GM21390 (cell line): Measurements from ENCODE around the gene THTPA.
"Not testable (repeated sequence)": the region's sequence is repeated elsewhere in the genome, so short reads cannot be mapped to it uniquely, and the experiment has no call there.

Experiments used
- ATAC-seq: cut with Tn5 transposase; IDR thresholded peaks from one replicate; pipeline ENCODE4 v1.9.1; 2021; ENCODE audit not compliant: unreplicated experiment

THTPA gene

DNA sequence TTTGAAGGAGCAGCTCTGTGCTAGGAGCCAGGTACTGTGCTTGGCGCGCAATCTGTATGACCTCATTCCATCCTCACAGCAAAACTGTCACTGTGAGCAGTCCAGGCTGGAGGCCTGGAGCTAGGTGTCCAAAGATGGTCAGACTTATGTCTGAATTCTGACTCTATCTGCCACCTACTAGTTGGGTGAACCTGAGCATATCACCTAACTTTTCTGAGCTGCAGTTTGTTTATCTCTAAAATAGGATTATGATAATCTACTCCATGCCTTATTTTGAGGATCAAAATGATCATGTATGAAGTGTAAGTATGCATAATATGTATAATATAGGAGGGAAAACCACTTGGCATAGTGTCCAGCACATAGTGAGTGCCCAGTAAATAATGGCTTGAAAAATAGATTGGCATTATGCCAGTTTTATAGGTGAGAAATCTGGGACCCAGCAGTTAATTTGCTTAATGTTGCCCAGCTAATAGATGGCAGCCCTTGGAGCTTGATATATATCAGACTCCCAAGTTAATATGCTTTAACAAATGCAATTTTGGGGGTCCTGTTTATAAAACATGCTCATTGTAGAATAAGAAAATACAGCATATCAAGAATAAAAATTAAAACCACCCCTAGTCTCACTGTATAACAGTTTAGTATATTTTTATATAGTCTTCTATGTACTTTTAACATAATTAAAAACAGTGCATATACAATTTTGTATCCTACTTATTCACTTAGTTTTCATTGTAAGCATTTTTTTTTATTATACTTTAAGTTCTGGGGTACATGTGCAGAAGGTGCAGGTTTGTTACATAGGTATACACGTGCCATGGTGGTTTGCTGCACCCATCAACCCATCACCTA, 27.1 kb downstream of the THTPA start:
- no peak for ATAC-seq

DNA sequence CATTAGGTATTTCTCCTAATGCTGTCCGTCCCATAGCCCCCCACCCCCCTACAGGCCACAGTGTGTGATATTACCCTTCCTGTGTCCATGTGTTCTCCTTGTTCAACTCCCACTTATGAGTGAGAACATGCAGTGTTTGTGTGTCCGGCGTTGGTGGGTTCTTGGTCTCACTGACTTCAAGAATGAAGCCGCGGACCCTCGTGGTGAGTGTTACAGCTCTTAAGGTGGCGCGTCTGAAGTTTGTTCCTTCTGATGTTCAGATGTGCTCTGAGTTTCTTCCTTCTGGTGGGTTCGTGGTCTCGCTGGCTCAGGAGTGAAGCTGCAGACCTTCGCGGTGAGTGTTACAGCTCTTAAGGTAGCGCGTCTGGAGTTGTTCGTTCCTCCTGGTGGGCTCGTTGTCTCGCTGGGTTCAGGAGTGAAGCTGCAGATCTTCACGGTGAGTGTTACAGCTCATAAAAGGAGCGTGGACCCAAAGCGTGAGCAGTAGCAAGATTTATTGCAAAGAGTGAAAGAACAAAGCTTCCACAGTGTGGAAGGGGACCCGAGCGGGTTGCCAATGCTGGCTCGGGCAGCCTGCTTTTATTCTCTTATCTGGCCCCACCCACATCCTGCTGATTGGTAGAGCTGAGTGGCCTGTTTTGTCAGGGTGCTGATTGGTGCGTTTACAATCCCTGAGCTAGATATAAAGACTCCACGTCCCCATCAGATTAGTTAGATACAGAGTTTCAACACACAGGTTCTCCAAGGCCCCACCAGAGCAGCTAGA, 27.9 kb downstream of the THTPA start:
- not testable (repeated sequence) for ATAC-seq

DNA sequence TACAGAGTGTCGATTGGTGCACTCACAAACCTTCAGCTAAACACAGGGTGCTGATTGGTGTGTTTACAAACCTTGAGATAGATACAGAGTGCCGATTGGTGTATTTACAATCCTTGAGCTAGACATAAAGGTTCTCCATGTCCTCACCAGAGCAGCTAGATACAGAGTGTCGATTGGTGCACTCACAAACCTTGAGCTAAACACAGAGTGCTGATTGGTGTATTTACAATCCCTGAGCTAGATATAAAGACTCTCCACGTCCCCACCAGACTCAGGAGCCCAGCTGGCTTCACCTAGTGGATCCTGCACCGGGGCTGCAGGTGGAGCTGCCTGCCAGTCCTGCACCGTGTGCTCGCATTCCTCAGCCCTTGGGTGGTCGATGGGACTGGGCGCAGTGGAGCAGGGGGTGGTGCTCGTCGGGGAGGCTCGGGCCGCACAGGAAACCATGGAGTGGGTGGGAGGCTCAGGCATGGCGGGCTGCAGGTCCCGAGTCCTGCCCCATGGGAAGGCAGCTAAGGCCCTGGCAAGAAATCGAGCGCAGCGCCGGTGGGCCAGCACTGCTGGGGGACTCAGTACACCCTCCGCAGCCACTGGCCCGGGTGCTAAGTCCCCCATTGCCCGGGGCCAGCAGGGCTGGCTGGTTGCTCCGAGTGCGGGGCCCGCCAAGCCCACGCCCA, 28.6 kb downstream of the THTPA start:
- ATAC-seq: not testable (repeated sequence)

GRCh38 chr14:23588884-23589598, 33.0 kb downstream of the THTPA start:
- ATAC-seq: peak; percentile 93

DNA sequence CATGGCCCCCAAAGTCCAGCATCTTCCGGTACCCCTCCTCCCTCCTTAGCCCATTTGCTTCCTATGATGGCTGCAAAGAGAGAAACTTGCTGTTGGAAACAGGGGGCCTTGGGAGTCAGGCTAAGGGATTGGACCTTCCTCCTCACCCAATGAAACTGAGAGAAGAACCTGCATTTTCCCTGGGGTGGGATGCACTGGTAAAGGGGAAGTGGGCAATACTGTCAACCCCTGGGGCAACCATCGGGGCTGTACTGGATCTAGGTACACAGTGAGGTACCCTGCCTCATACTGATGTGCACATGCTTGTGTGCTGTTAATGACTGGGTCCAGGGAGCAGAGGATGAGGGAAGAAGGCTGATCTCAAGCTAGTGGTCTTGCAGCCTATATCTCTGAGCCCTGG, 33.5 kb downstream of the THTPA start:
- no peak for ATAC-seq

- no peak for ATAC-seq
Observed at GRCh38 chr14:23590198-23590597, 34.1 kb downstream of the THTPA start.

DNA sequence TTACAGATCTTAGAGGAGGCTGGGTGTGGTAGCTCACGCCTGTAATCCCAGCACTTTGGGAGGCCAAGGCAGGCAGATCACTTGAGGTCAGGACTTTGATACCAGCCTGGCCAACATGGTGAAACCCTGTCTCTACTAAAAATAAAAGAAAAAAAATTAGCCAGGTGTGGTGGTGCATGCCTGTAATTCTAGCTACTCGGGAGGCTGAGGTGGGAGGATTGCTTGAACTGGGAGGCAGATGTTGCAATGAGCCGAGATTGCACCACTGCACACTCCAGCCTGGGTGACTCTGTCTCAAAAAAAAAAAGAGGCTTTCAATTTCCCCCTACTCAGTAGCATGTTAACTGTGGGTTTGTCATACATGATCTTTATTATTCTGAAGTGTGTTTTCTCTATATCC, 38.1 kb downstream of the THTPA start:
- ATAC-seq: not testable (repeated sequence)

- no peak for ATAC-seq
Observed at GRCh38 chr14:23600322-23600707, 44.2 kb downstream of the THTPA start.

GRCh38 chr14:23600806-23601205, 44.7 kb downstream of the THTPA start:
- no peak for ATAC-seq

GRCh38 chr14:23601424-23601823, 45.4 kb downstream of the THTPA start:
- ATAC-seq: no peak

DNA sequence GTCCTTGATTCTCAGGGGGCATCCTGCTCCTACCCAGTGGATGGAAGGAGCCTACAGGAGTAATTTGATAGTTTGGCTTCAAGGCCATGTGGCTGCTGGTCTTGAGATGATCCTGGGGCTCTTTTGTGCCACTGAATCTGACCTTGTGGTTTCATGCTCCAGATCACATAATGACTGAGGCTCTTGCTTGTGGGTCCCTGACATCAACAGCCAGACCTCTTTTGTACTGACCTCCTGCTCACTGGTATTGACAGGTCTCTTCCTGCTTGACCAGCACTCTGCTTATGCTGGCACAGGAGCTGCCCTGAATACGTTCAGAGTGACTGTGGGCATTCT, 45.7 kb downstream of the THTPA start:
- ATAC-seq: no peak

GRCh38 chr14:23602181-23603095, 46.4 kb downstream of the THTPA start:
- no peak for ATAC-seq

DNA sequence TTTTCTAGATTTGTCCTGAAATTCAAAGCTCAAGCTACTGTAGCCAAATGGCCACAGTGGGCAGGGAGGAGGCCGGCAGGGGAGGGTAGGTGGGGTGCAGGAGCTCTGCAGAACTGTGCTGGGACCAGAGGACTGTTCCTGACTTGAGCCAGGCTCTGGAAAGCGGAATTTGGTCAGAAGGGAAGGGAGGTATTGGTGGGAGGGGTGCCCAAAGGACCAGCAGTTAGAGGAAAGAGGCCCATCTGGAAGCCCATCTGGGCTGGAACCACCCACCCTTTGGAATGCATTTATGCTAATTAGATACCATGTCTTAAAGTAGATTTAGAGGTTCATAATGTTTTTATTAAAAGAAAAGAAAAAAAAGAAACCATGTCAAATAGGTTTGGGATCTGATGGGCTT, 47.0 kb downstream of the THTPA start:
- ATAC-seq: no peak

GRCh38 chr14:23604148-23604547, 48.1 kb downstream of the THTPA start:
- ATAC-seq: no peak

GRCh38 chr14:23604675-23605170, 48.7 kb downstream of the THTPA start:
- no peak for ATAC-seq

DNA sequence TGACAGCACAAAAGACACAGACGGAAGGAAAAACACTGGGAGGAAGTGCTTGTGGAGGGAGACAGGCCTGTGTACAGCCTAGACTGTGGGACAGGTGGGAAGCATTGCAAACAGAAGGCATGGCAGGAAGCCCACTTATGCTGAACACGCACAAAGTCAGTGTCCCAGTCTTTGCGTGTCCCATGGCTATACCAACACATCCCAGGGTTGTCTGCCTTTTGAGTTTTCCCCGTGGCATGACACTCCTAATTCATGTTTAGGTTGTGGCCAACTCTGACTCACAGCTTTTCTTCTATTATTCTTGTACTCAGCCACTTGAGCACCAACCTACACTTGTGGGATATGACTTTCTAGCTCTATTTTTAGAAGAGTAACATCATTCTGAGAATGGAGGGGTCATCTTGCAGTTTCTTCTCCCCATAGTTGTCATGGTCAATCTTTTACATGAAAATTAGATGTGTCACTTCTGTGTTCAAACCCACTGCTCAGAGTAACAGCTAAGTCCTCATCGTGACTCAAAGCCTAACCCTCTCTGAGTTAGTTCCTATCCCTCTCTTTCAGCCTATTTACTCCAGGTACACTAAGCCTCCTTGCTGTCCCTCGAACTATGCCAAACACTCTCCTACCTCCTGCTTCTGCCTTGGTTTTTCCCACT, 50.0 kb downstream of the THTPA start:
- ATAC-seq: peak; percentile 81

GRCh38 chr14:23608454-23608853, 52.4 kb downstream of the THTPA start:
- ATAC-seq: no peak

DNA sequence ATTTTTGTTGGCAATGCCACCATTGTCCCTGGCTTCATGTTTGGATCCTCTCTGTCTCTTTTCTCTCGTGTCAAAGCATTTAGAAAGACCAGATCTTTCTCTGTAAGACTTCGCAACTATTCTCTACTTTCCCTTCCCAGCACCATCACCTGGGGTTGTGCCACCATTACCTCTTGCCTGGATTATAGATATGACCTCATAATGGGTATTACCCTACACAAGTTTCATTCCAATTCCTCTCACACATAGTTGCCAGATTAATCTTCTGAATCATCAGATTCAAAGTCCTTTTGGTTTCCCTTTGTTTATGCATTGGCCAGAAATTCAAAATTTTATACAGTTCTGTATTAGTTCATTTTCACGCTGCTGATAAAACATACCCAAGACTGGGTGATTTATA, 52.9 kb downstream of the THTPA start:
- no peak for ATAC-seq

- not testable (repeated sequence) for ATAC-seq
Observed at GRCh38 chr14:23609411-23610089, 53.5 kb downstream of the THTPA start.
